ENCODE data around the gene NSF.
"Not testable (repeated sequence)": the region's sequence is repeated elsewhere in the genome, so short reads cannot be mapped to it uniquely, and the experiment has no call there.

Gene NSF

DNA sequence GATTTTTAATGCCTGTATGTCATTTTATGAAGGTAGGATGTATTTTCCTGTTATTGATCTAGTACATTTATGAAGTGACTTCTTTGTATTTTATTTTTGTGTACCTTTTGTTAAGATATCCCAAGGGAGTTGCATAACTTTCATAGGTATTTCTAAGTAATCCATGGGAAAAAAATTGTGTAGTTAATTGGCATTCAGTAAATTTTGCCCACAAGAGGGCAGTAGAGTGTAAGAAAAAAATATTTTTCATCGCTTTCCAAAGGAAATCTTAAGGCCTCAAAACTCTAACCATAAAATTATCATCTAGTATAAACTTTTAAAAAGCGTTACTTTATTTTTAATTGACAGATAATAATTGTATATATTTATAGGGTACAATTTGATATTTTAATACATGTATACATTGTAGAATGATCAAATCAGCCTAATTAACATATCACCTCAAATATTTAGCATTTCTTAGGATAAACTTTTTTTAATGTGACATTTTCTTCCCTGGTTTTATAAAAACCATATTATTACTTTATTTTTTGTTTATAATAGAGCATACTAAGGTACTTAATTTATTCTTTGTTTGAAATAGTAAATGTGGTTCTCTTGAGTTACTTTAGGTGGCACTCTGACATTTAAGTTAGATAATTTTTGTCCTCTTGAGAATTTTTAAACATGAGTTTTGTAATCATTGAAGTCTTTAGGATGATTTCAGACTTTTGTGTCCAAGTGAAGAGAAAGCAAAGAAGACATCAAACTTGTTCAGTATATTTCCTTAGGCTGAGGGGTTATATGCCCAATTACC is 51.6 kb downstream of the NSF start:
- not testable (repeated sequence) for H3K23ac ChIP-seq (ENCODE audit: low read length in 2 of 2); H3K27ac ChIP-seq (ENCODE audit: low read length, poor library complexity, severe bottlenecking); H2AK5ac ChIP-seq (ENCODE audit: low read length, severe bottlenecking); H3K4me2 ChIP-seq (ENCODE audit: low read length, poor library complexity, severe bottlenecking); H3K14ac ChIP-seq (ENCODE audit: low read length in 2 of 2); H3K4me1 ChIP-seq (ENCODE audit: control insufficient read depth, insufficient read depth, low read depth, low read length); DNase-seq; H3K9ac ChIP-seq (ENCODE audit: low read length); H3K79me1 ChIP-seq (replicated peaks; ENCODE audit: low read length, poor library complexity, severe bottlenecking); H2BK12ac ChIP-seq (ENCODE audit: low read length in 2 of 2); H3K9me3 ChIP-seq (ENCODE audit: control insufficient read depth, low read length); H3K27me3 ChIP-seq (ENCODE audit: control insufficient read depth in 1 of 2, insufficient read depth in 1 of 2, low read length in 2 of 2); H2BK5ac ChIP-seq (ENCODE audit: low read depth, low read length, poor library complexity, severe bottlenecking); H3K4ac ChIP-seq (ENCODE audit: low read depth in 1 of 2, low read length in 2 of 2); H4K8ac ChIP-seq (ENCODE audit: low read length); H3K36me3 ChIP-seq (ENCODE audit: control insufficient read depth in 1 of 2, insufficient read depth in 2 of 2, low read depth in 1 of 2, low read length in 2 of 2); H3K4me3 ChIP-seq (ENCODE audit: insufficient read depth in 1 of 2, low read depth in 1 of 2, low read length in 2 of 2); H3K18ac ChIP-seq (ENCODE audit: low read depth in 1 of 2, low read length in 2 of 2); H2BK120ac ChIP-seq (ENCODE audit: low read depth, low read length); H4K91ac ChIP-seq (ENCODE audit: low read length); H2AFZ ChIP-seq (ENCODE audit: low read depth, low read length); H2BK15ac ChIP-seq (ENCODE audit: low read depth, poor library complexity, severe bottlenecking)
- WGBS: no CpG with 5 or more reads among the region's 2 CpGs

DNA sequence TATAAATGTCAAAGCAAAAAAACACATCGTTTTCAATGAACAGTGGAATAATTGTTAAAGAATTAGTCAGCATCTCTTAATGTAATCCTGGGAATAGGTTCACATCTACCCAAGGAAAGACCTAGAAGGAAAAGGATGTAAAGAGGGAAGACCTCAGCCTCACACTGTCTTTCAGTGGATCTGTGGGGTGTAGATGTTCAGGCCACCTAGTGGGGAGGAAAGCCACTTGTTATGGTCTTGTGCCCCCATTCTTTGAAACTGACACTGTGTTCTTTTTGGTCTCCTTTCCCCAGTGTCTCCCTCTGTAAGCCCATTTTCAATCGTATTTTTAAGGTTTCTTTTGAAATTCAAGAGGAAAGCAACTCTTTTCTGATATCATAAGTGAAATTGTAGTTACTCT is 56.8 kb downstream of the NSF start:
- no CpG with 5 or more reads among the region's 2 CpGs for WGBS
- H4K91ac ChIP-seq (ENCODE audit: low read length): not testable (repeated sequence)

DNA sequence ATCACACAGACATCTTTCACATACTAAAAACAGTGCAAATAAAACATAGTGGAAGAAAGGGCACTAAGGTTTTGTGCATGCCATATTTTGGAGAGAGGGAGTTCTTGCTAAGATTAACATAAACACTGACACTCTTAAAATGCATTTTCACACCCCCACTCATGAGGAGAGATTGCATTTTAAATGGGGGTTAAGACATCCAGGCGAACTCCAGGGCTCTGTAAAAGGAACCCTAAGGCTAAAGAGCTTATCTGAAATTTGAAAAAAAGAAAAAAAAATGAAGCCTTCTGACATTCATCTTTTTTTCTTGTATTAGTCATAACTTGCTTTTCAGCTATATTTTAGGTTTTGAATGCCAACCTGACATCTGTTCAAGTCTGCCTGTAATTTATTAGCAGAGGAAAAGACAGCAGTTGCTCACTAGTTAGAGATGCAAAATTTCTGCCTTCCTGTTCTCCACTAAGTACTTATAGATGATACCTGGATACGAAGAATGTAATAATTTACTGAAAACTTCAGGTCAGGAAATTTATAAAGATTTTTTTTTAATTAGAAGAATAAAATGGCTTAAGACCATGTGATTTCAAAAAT is 57.3 kb downstream of the NSF start:
- not testable (repeated sequence) for H3K79me1 ChIP-seq (replicated peaks; ENCODE audit: low read length, poor library complexity, severe bottlenecking); H3K9me3 ChIP-seq (ENCODE audit: control insufficient read depth, low read length); H2BK120ac ChIP-seq (ENCODE audit: low read depth, low read length); H3K18ac ChIP-seq (ENCODE audit: low read depth in 1 of 2, low read length in 2 of 2); H2BK5ac ChIP-seq (ENCODE audit: low read depth, low read length, poor library complexity, severe bottlenecking); H2AFZ ChIP-seq (ENCODE audit: low read depth, low read length); DNase-seq; H3K27ac ChIP-seq (ENCODE audit: low read length, poor library complexity, severe bottlenecking); H3K23ac ChIP-seq (ENCODE audit: low read length in 2 of 2); H3K4ac ChIP-seq (ENCODE audit: low read depth in 1 of 2, low read length in 2 of 2); H3K4me2 ChIP-seq (ENCODE audit: low read length, poor library complexity, severe bottlenecking); H3K27me3 ChIP-seq (ENCODE audit: control insufficient read depth in 1 of 2, insufficient read depth in 1 of 2, low read length in 2 of 2); H2BK12ac ChIP-seq (ENCODE audit: low read length in 2 of 2); H4K8ac ChIP-seq (ENCODE audit: low read length); H2BK15ac ChIP-seq (ENCODE audit: low read depth, poor library complexity, severe bottlenecking); H3K36me3 ChIP-seq (ENCODE audit: control insufficient read depth in 1 of 2, insufficient read depth in 2 of 2, low read depth in 1 of 2, low read length in 2 of 2); H3K14ac ChIP-seq (ENCODE audit: low read length in 2 of 2); H3K9ac ChIP-seq (ENCODE audit: low read length); H4K91ac ChIP-seq (ENCODE audit: low read length); H2AK5ac ChIP-seq (ENCODE audit: low read length, severe bottlenecking); H3K4me1 ChIP-seq (ENCODE audit: control insufficient read depth, insufficient read depth, low read depth, low read length); H3K4me3 ChIP-seq (ENCODE audit: insufficient read depth in 1 of 2, low read depth in 1 of 2, low read length in 2 of 2)
- no CpG with 5 or more reads among the region's 2 CpGs for WGBS

More for the DNA sequence above, 56.8 kb downstream of the NSF start:
- H2AFZ ChIP-seq (ENCODE audit: low read depth, low read length); H3K27me3 ChIP-seq (ENCODE audit: control insufficient read depth in 1 of 2, insufficient read depth in 1 of 2, low read length in 2 of 2); H3K14ac ChIP-seq (ENCODE audit: low read length in 2 of 2); H3K9me3 ChIP-seq (ENCODE audit: control insufficient read depth, low read length); DNase-seq; H3K4me2 ChIP-seq (ENCODE audit: low read length, poor library complexity, severe bottlenecking); H2AK5ac ChIP-seq (ENCODE audit: low read length, severe bottlenecking); H3K27ac ChIP-seq (ENCODE audit: low read length, poor library complexity, severe bottlenecking); H2BK12ac ChIP-seq (ENCODE audit: low read length in 2 of 2); H3K4ac ChIP-seq (ENCODE audit: low read depth in 1 of 2, low read length in 2 of 2); H2BK120ac ChIP-seq (ENCODE audit: low read depth, low read length); H3K18ac ChIP-seq (ENCODE audit: low read depth in 1 of 2, low read length in 2 of 2); H3K4me3 ChIP-seq (ENCODE audit: insufficient read depth in 1 of 2, low read depth in 1 of 2, low read length in 2 of 2); H3K79me1 ChIP-seq (replicated peaks; ENCODE audit: low read length, poor library complexity, severe bottlenecking); H3K9ac ChIP-seq (ENCODE audit: low read length); H3K4me1 ChIP-seq (ENCODE audit: control insufficient read depth, insufficient read depth, low read depth, low read length); H2BK5ac ChIP-seq (ENCODE audit: low read depth, low read length, poor library complexity, severe bottlenecking); H3K23ac ChIP-seq (ENCODE audit: low read length in 2 of 2); H2BK15ac ChIP-seq (ENCODE audit: low read depth, poor library complexity, severe bottlenecking); H4K8ac ChIP-seq (ENCODE audit: low read length); H3K36me3 ChIP-seq (ENCODE audit: control insufficient read depth in 1 of 2, insufficient read depth in 2 of 2, low read depth in 1 of 2, low read length in 2 of 2): not testable (repeated sequence)

DNA sequence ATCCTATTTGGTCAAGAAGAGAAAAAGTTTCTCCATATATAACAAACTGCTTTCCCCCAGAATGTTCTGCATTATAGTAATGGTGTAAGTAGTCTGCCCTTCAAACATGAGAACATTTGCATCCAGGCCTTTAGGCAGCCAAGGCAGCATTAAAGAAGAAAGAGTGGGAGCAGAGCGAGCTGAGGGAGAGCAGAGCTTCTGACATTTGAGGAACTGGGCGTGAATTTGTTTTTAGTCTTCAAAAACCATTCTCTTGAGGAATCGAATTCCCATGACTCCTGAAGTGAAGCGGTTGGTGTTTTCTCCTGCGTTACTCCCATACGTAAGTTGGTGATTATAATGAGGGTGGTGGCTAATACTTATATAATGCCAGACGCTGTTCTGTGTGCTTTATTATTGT is 58.8 kb downstream of the NSF start:
- H3K4ac ChIP-seq (ENCODE audit: low read depth in 1 of 2, low read length in 2 of 2); H3K9ac ChIP-seq (ENCODE audit: low read length); H3K79me1 ChIP-seq (replicated peaks; ENCODE audit: low read length, poor library complexity, severe bottlenecking): not testable (repeated sequence)

More for the DNA sequence above, 58.8 kb downstream of the NSF start:
- H3K27ac ChIP-seq (ENCODE audit: low read length, poor library complexity, severe bottlenecking); H3K4me2 ChIP-seq (ENCODE audit: low read length, poor library complexity, severe bottlenecking); H2AFZ ChIP-seq (ENCODE audit: low read depth, low read length); DNase-seq; H2BK5ac ChIP-seq (ENCODE audit: low read depth, low read length, poor library complexity, severe bottlenecking); H3K9me3 ChIP-seq (ENCODE audit: control insufficient read depth, low read length); H2BK12ac ChIP-seq (ENCODE audit: low read length in 2 of 2); H3K4me1 ChIP-seq (ENCODE audit: control insufficient read depth, insufficient read depth, low read depth, low read length); H2BK120ac ChIP-seq (ENCODE audit: low read depth, low read length); H3K27me3 ChIP-seq (ENCODE audit: control insufficient read depth in 1 of 2, insufficient read depth in 1 of 2, low read length in 2 of 2); H2BK15ac ChIP-seq (ENCODE audit: low read depth, poor library complexity, severe bottlenecking); H3K4me3 ChIP-seq (ENCODE audit: insufficient read depth in 1 of 2, low read depth in 1 of 2, low read length in 2 of 2); H4K8ac ChIP-seq (ENCODE audit: low read length); H3K18ac ChIP-seq (ENCODE audit: low read depth in 1 of 2, low read length in 2 of 2); H3K14ac ChIP-seq (ENCODE audit: low read length in 2 of 2); H3K23ac ChIP-seq (ENCODE audit: low read length in 2 of 2); H3K36me3 ChIP-seq (ENCODE audit: control insufficient read depth in 1 of 2, insufficient read depth in 2 of 2, low read depth in 1 of 2, low read length in 2 of 2); H2AK5ac ChIP-seq (ENCODE audit: low read length, severe bottlenecking); H4K91ac ChIP-seq (ENCODE audit: low read length): not testable (repeated sequence)
- 100% methylated on average over 1 of the region's 7 CpGs for WGBS

Data from mesenchymal stem cell (in vitro differentiated cells and primary cell).